ENCODE results near the gene ZBTB20. TPM values are rescaled to one million over a fixed set of nuclear protein-coding genes. Genes with fewer than 3 reads are reported as not detected.

Gene ZBTB20
- total RNA-seq, 4 donors from 2014 or later: 69.9 to 112 (median 80.8) TPM

DNA sequence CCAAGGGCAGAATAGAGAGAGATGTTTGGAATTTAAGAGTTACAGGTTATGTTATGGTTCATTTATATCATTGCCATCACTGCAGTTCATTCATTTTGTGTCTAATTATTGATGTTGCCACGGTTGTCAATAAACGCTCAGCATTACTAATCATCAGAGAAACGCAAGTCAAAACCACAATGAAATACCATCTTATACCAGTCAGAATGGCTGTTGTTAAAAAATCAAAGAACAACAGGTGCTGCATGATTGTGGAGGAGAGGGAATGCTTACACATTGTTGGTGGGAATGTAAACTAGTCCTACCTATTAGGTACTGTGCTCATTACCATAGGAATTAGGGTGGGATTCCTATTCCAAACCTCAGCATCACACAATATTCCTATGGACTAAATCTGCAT lies 502.7 kb downstream of the ZBTB20 start:
- TF ChIP-seq, protein P1, sequence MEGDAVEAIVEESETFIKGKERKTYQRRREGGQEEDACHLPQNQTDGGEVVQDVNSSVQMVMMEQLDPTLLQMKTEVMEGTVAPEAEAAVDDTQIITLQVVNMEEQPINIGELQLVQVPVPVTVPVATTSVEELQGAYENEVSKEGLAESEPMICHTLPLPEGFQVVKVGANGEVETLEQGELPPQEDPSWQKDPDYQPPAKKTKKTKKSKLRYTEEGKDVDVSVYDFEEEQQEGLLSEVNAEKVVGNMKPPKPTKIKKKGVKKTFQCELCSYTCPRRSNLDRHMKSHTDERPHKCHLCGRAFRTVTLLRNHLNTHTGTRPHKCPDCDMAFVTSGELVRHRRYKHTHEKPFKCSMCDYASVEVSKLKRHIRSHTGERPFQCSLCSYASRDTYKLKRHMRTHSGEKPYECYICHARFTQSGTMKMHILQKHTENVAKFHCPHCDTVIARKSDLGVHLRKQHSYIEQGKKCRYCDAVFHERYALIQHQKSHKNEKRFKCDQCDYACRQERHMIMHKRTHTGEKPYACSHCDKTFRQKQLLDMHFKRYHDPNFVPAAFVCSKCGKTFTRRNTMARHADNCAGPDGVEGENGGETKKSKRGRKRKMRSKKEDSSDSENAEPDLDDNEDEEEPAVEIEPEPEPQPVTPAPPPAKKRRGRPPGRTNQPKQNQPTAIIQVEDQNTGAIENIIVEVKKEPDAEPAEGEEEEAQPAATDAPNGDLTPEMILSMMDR (IDR thresholded peaks at IDR 0.05): no peak
- TF ChIP-seq POLR2AphosphoS5 (IDR thresholded peaks at IDR 0.05) (no peak), POLR2A (IDR thresholded peaks at IDR 0.05; ENCODE audit: low read depth) (no peak), EP300 (IDR thresholded peaks at IDR 0.05) (no peak)
- Histone ChIP-seq H3K9me3 (no peaks in the 10 kb centered on the region), H3K36me3 (no peaks in the 10 kb centered on the region), H3K4me1 (peaks cover 0 to 7% (median 3%) of the 10 kb centered on the region in 4 donors), H3K27me3 (no peaks in the 10 kb centered on the region), H3K4me3 (no peak overlapping the region), H3K27ac (replicated peaks in 1 of 4) (no peak overlapping the region)
- 92% methylated on average over 3 of the region's 3 CpGs for WGBS
- intact Hi-C loops (cut with DNase I): no loop called here
- DNase-seq (ENCODE audit: extremely low spot score): no peak

- DNase-seq (ENCODE audit: extremely low spot score): no peak
- no peaks in the 10 kb centered on the region for H3K27me3 ChIP-seq
- H3K27ac ChIP-seq (replicated peaks in 1 of 4): no peak overlapping the region
- TF ChIP-seq EP300 (IDR thresholded peaks at IDR 0.05) (no peak), POLR2A (IDR thresholded peaks at IDR 0.05; ENCODE audit: low read depth) (no peak), POLR2AphosphoS5 (IDR thresholded peaks at IDR 0.05) (no peak)
- TF ChIP-seq, protein P1 (IDR thresholded peaks at IDR 0.05): no peak
- 90% methylated on average over 1 of the region's 1 CpG for WGBS
- H3K36me3 ChIP-seq: no peaks in the 10 kb centered on the region
- no peaks in the 10 kb centered on the region for H3K4me1 ChIP-seq
- intact Hi-C loops (cut with DNase I): no loop called here
- no peaks in the 10 kb centered on the region for H3K9me3 ChIP-seq
- H3K4me3 ChIP-seq: no peak overlapping the region
These were observed 503.9 kb downstream of the ZBTB20 start for GRCh38 chr3:114642951-114643741.

- Histone ChIP-seq H3K36me3 (no peaks in the 10 kb centered on the region), H3K9me3 (peaks cover 4 to 11% (median 6%) of the 10 kb centered on the region in 4 donors), H3K27me3 (no peaks in the 10 kb centered on the region), H3K4me3 (no peak overlapping the region), H3K27ac (replicated peaks in 1 of 4) (no peak overlapping the region), H3K4me1 (no peaks in the 10 kb centered on the region)
- 96% methylated on average over 2 of the region's 2 CpGs for WGBS
- TF ChIP-seq POLR2A (IDR thresholded peaks at IDR 0.05; ENCODE audit: low read depth) (no peak), EP300 (IDR thresholded peaks at IDR 0.05) (no peak), POLR2AphosphoS5 (IDR thresholded peaks at IDR 0.05) (no peak)
- TF ChIP-seq, protein P1 (IDR thresholded peaks at IDR 0.05): no peak
- no peak for DNase-seq (ENCODE audit: extremely low spot score)
- intact Hi-C loops (cut with DNase I): no loop called here
These were observed 507.0 kb downstream of the ZBTB20 start for GRCh38 chr3:114640126-114640525.

GRCh38 chr3:114639171-114639570 lies 507.9 kb downstream of the ZBTB20 start:
- Histone ChIP-seq H3K9me3 (peaks cover 4 to 11% (median 6%) of the 10 kb centered on the region in 4 donors), H3K4me1 (no peaks in the 10 kb centered on the region), H3K27me3 (no peaks in the 10 kb centered on the region), H3K4me3 (no peak overlapping the region), H3K36me3 (no peaks in the 10 kb centered on the region), H3K27ac (replicated peaks in 1 of 4) (no peak overlapping the region)
- no peak for TF ChIP-seq POLR2AphosphoS5 (IDR thresholded peaks at IDR 0.05)
- TF ChIP-seq, protein P1 (IDR thresholded peaks at IDR 0.05): no peak
- no peak for TF ChIP-seq EP300 (IDR thresholded peaks at IDR 0.05)
- no peak for TF ChIP-seq POLR2A (IDR thresholded peaks at IDR 0.05; ENCODE audit: low read depth)
- 95% methylated on average over 1 of the region's 1 CpG for WGBS
- no peak for DNase-seq (ENCODE audit: extremely low spot score)
- intact Hi-C loops (cut with DNase I): no loop called here

All from esophagus muscularis mucosa (tissue), 4 donors.